GM19468 (cell line): ENCODE data around the gene ZNF341.

Source experiments
- ATAC-seq: cut with Tn5 transposase; IDR thresholded peaks from one replicate; pipeline ENCODE4 v1.9.1; 2021; ENCODE audit warnings: mild to moderate bottlenecking, moderate library complexity, moderate number of reproducible peaks; ENCODE audit not compliant: unreplicated experiment; ENCODE audit errors: extremely low read depth

ZNF341 gene

GRCh38 chr20:33765099-33765498, 33.3 kb downstream of the ZNF341 start:
- ATAC-seq, result no peak

- ATAC-seq, result no peak
Measured at GRCh38 chr20:33765592-33765991, 33.8 kb downstream of the ZNF341 start.

- no peak for ATAC-seq
Measured at GRCh38 chr20:33766686-33767085, 34.9 kb downstream of the ZNF341 start.

GRCh38 chr20:33767777-33768138, 36.0 kb downstream of the ZNF341 start:
- no peak for ATAC-seq

- ATAC-seq, result no peak
Measured at GRCh38 chr20:33769043-33769442, 37.2 kb downstream of the ZNF341 start.

GRCh38 chr20:33770005-33770404, 38.2 kb downstream of the ZNF341 start:
- ATAC-seq, result no peak

- no peak for ATAC-seq
Measured at GRCh38 chr20:33771938-33772337, 40.1 kb downstream of the ZNF341 start.

- no peak for ATAC-seq
Measured at GRCh38 chr20:33772439-33772838, 40.6 kb downstream of the ZNF341 start.

- ATAC-seq, result no peak
Measured at GRCh38 chr20:33773412-33774089, 41.8 kb downstream of the ZNF341 start.

- no peak for ATAC-seq
Measured at GRCh38 chr20:33777816-33778215, 46.0 kb downstream of the ZNF341 start.

GRCh38 chr20:33781133-33781532, 49.3 kb downstream of the ZNF341 start:
- no peak for ATAC-seq

GRCh38 chr20:33781945-33782344, 50.1 kb downstream of the ZNF341 start:
- no peak for ATAC-seq

GRCh38 chr20:33783256-33783655, 51.5 kb downstream of the ZNF341 start:
- ATAC-seq, result no peak

GRCh38 chr20:33783818-33784217, 52.0 kb downstream of the ZNF341 start:
- ATAC-seq, result no peak

GRCh38 chr20:33784225-33784624, 52.4 kb downstream of the ZNF341 start:
- ATAC-seq, result no peak

- ATAC-seq, result no peak
Measured at GRCh38 chr20:33785503-33785902, 53.7 kb downstream of the ZNF341 start.

- no peak for ATAC-seq
Measured at GRCh38 chr20:33787253-33787891, 55.6 kb downstream of the ZNF341 start.

GRCh38 chr20:33788351-33789049, 56.7 kb downstream of the ZNF341 start:
- ATAC-seq, result no peak

GRCh38 chr20:33789109-33789857, 57.5 kb downstream of the ZNF341 start:
- ATAC-seq, result no peak

- ATAC-seq, result no peak
Measured at GRCh38 chr20:33789858-33790182, 58.0 kb downstream of the ZNF341 start.

- no peak for ATAC-seq
Measured at GRCh38 chr20:33790566-33790965, 58.8 kb downstream of the ZNF341 start.
